HL-60 (cell line): ENCODE results near the gene FMOD.

Source experiments
- CTCF ChIP-seq: IDR thresholded peaks from one replicate; pipeline ENCODE4 v1.5.1; 2011; ENCODE audit warnings: low read length, control low read depth, inconsistent platforms; ENCODE audit not compliant: insufficient read depth
- POLR2AphosphoS5 ChIP-seq: IDR thresholded peaks from 2 replicates; pipeline ENCODE4 v1.6.1; 2012; ENCODE audit warnings: low read depth

- TF ChIP-seq POLR2AphosphoS5 = no peak
- no peak for TF ChIP-seq CTCF
These were observed 13.9 kb upstream of the FMOD start for GRCh38 chr1:203364806-203365205.
